H1 (cell line): ENCODE measurements around the gene MYLK. TPM values are rescaled to one million over a fixed set of nuclear protein-coding genes. Genes with fewer than 3 reads are reported as not detected.

Source experiments
- BRCA1 ChIP-seq: IDR thresholded peaks from 2 replicates; pipeline ENCODE4 v1.6.1; 2012; ENCODE audit warnings: low read depth, low read length, improper control_type of control experiment
- CEBPB ChIP-seq: IDR thresholded peaks from 2 replicates; pipeline ENCODE4 v1.6.1; 2012; ENCODE audit warnings: low read depth, low read length
- CTBP2 ChIP-seq: IDR thresholded peaks from 2 replicates; pipeline ENCODE4 v1.7.0; 2011; ENCODE audit warnings: borderline replicate concordance, mild to moderate bottlenecking, moderate library complexity, mixed read lengths, low read length; ENCODE audit not compliant: insufficient read depth, insufficient read length
- FOSL1 ChIP-seq: IDR thresholded peaks from 2 replicates; pipeline ENCODE4 v1.6.1; 2011; ENCODE audit warnings: mild to moderate bottlenecking, low read depth, low read length, moderate library complexity; ENCODE audit not compliant: insufficient read depth
- GTF2F1 ChIP-seq: IDR thresholded peaks from 2 replicates; pipeline ENCODE4 v1.6.1; 2012; ENCODE audit warnings: low read depth, low read length, improper control_type of control experiment, borderline replicate concordance
- NRF1 ChIP-seq: IDR thresholded peaks from 2 replicates; pipeline ENCODE4 v1.6.1; 2011; ENCODE audit warnings: mild to moderate bottlenecking, low read depth, low read length, improper control_type of control experiment
- RFX5 ChIP-seq: IDR thresholded peaks from 2 replicates; pipeline ENCODE4 v1.6.1; 2011; ENCODE audit warnings: low read depth, low read length, improper control_type of control experiment, borderline replicate concordance
- SAP30 ChIP-seq: fragments of 300-600 bp; sonication (generic); IDR thresholded peaks from 2 replicates; pipeline ENCODE4 v1.7.1; 2012; ENCODE audit warnings: low read length, moderate library complexity, mild to moderate bottlenecking, inconsistent platforms; ENCODE audit not compliant: insufficient read depth, insufficient replicate concordance
- USF2 ChIP-seq: IDR thresholded peaks from 2 replicates; pipeline ENCODE4 v1.6.1; 2011; ENCODE audit warnings: low read length, improper control_type of control experiment
- YY1 ChIP-seq: IDR thresholded peaks from 2 replicates; pipeline ENCODE4 v1.6.1; 2011; ENCODE audit warnings: low read depth, mild to moderate bottlenecking, low read length
- polyA plus RNA-seq, 7 experiments: library from polyadenylated mRNA; depleted of rRNA in 3 of 7; stranded (reverse) in 5 of 7; unstranded in 2 of 7; fragments of >200 nt in 5 of 7; fragments of 200-250 nt in 2 of 7; gene quantifications; 1 replicate in 5 of 7; 2 replicates in 1 of 7; 4 replicates in 1 of 7; pipeline versions ENCODE4 v1.2.1 to v1.2.3, GENCODE V29; 2011 to 2013; ENCODE audit warnings: missing spikeins in 2 of 7, mixed read lengths in 2 of 7
- total RNA-seq: library from RNA; stranded (reverse); fragmentation: NEBNext Ultra II Directional; extraction: Animal tissue kit (Norgen Biotek cat#: 25700); gene quantifications from 2 replicates; pipeline ENCODE4 v1.2.1, GENCODE V29; 2021

The MYLK gene
- total and polyA plus RNA-seq, 2 of the 8 experiments (the other 6 are each of a cell fraction or from before 2014, with no cell fraction given), result 11.6 to 21.3 TPM

GRCh38 chr3:123776071-123776782, 107.9 kb downstream of the MYLK start (continued):
- TF ChIP-seq CTBP2 (no peak), SAP30 (no peak), USF2 (no peak), CEBPB (no peak), GTF2F1 (no peak), BRCA1 (no peak), NRF1 (no peak), FOSL1 (no peak), YY1 (no peak), RFX5 (no peak)
